IPS-20b (cell line): ENCODE measurements around the gene SLC9A2.

ENCODE experiments used
- H3K27ac ChIP-seq: one replicate; pipeline ENCODE4 v1.5.1; 2013; ENCODE audit warnings: low read length
- H3K27me3 ChIP-seq: 2 replicates; pipeline ENCODE4 v1.6.1; 2013; ENCODE audit warnings: mild to moderate bottlenecking, low read length, inconsistent platforms; ENCODE audit not compliant: insufficient read depth
- H3K36me3 ChIP-seq: 2 replicates; pipeline ENCODE4 v1.6.1; 2013; ENCODE audit warnings: low read depth, mild to moderate bottlenecking, inconsistent platforms, low read length, moderate library complexity; ENCODE audit not compliant: insufficient read depth
- H3K4me1 ChIP-seq: 2 replicates; pipeline ENCODE4 v1.6.1; 2013; ENCODE audit warnings: mild to moderate bottlenecking, control low read depth, inconsistent platforms, low read length, moderate library complexity; ENCODE audit not compliant: insufficient read depth
- H3K4me3 ChIP-seq: 2 replicates; pipeline ENCODE4 v1.5.1; 2013; ENCODE audit warnings: mild to moderate bottlenecking, low read length, inconsistent platforms
- H3K9ac ChIP-seq: 2 replicates; pipeline ENCODE4 v1.6.1; 2013; ENCODE audit warnings: low read depth, mild to moderate bottlenecking, inconsistent platforms, low read length, moderate library complexity
- H3K9me3 ChIP-seq: 2 replicates; pipeline ENCODE4 v1.6.1; 2013; ENCODE audit warnings: mild to moderate bottlenecking, low read depth, low read length, inconsistent platforms; ENCODE audit not compliant: insufficient read depth

The SLC9A2 gene

GRCh38 chr2:102686479-102687439 lies 67.4 kb downstream of the SLC9A2 start:
- Histone ChIP-seq H3K27me3 (no peaks in the 10 kb centered on the region), H3K36me3 (no peaks in the 10 kb centered on the region)

GRCh38 chr2:102690012-102690411 lies 70.7 kb downstream of the SLC9A2 start:
- Histone ChIP-seq H3K36me3 (no peaks in the 10 kb centered on the region), H3K9ac (no peak overlapping the region), H3K4me1 (no peaks in the 10 kb centered on the region), H3K27ac (no peak overlapping the region), H3K9me3 (no peaks in the 10 kb centered on the region), H3K27me3 (no peaks in the 10 kb centered on the region), H3K4me3 (no peak overlapping the region)

More at GRCh38 chr2:102686479-102687439, 67.4 kb downstream of the SLC9A2 start:
- Histone ChIP-seq H3K9me3 (no peaks in the 10 kb centered on the region), H3K9ac (no peak overlapping the region), H3K27ac (no peak overlapping the region), H3K4me3 (no peak overlapping the region), H3K4me1 (no peaks in the 10 kb centered on the region)

- Histone ChIP-seq H3K27ac (no peak overlapping the region), H3K9ac (no peak overlapping the region), H3K27me3 (no peaks in the 10 kb centered on the region), H3K4me3 (no peak overlapping the region), H3K4me1 (0 out of 2 replicates have a peak, but pooled peaks cover 5% of the 10 kb centered on the region), H3K36me3 (no peaks in the 10 kb centered on the region), H3K9me3 (no peaks in the 10 kb centered on the region)
These were observed 77.1 kb downstream of the SLC9A2 start for GRCh38 chr2:102696463-102696862.

GRCh38 chr2:102698369-102699111 lies 79.2 kb downstream of the SLC9A2 start:
- Histone ChIP-seq H3K4me1 (0 out of 2 replicates have a peak, but pooled peaks cover 5% of the 10 kb centered on the region), H3K36me3 (no peaks in the 10 kb centered on the region), H3K27ac (no peak overlapping the region), H3K4me3 (no peak overlapping the region), H3K9me3 (no peaks in the 10 kb centered on the region), H3K9ac (no peak overlapping the region), H3K27me3 (no peaks in the 10 kb centered on the region)

- Histone ChIP-seq H3K9me3 (no peaks in the 10 kb centered on the region), H3K36me3 (no peaks in the 10 kb centered on the region), H3K4me1 (no peaks in the 10 kb centered on the region; the same call in 1 of the 2 replicates), H3K4me3 (no peak overlapping the region), H3K27me3 (no peaks in the 10 kb centered on the region), H3K27ac (no peak overlapping the region), H3K9ac (no peak overlapping the region)
These were observed 84.0 kb downstream of the SLC9A2 start for GRCh38 chr2:102703305-102703704.

GRCh38 chr2:102703748-102704147 lies 84.4 kb downstream of the SLC9A2 start:
- H3K9ac ChIP-seq, result no peak overlapping the region
- no peaks in the 10 kb centered on the region for H3K9me3 ChIP-seq
- no peaks in the 10 kb centered on the region for H3K36me3 ChIP-seq
- H3K4me3 ChIP-seq, result no peak overlapping the region
- no peaks in the 10 kb centered on the region for H3K27me3 ChIP-seq
- H3K4me1 ChIP-seq, result no peaks in the 10 kb centered on the region; the same call in 1 of the 2 replicates
- H3K27ac ChIP-seq, result no peak overlapping the region

GRCh38 chr2:102704531-102704930 lies 85.2 kb downstream of the SLC9A2 start:
- no peaks in the 10 kb centered on the region for H3K9me3 ChIP-seq
- peaks cover 3% of the 10 kb centered on the region; the same call in 1 of the 2 replicates for H3K4me1 ChIP-seq
- H3K36me3 ChIP-seq, result no peaks in the 10 kb centered on the region
- H3K27me3 ChIP-seq, result no peaks in the 10 kb centered on the region
- no peak overlapping the region for H3K27ac ChIP-seq
- no peak overlapping the region for H3K9ac ChIP-seq
- H3K4me3 ChIP-seq, result no peak overlapping the region

GRCh38 chr2:102707796-102708695 lies 88.7 kb downstream of the SLC9A2 start:
- no peaks in the 10 kb centered on the region for H3K36me3 ChIP-seq
- H3K9ac ChIP-seq, result no peak overlapping the region
- no peak overlapping the region for H3K4me3 ChIP-seq
- H3K9me3 ChIP-seq, result no peaks in the 10 kb centered on the region
- H3K27ac ChIP-seq, result no peak overlapping the region
- H3K27me3 ChIP-seq, result no peaks in the 10 kb centered on the region
- peaks cover 3% of the 10 kb centered on the region; the same call in 1 of the 2 replicates for H3K4me1 ChIP-seq

GRCh38 chr2:102708847-102709559 lies 89.7 kb downstream of the SLC9A2 start:
- Histone ChIP-seq H3K36me3 (no peaks in the 10 kb centered on the region), H3K27ac (no peak overlapping the region), H3K9ac (no peak overlapping the region), H3K27me3 (no peaks in the 10 kb centered on the region), H3K4me1 (peaks cover 3% of the 10 kb centered on the region; the same call in 1 of the 2 replicates), H3K9me3 (no peaks in the 10 kb centered on the region), H3K4me3 (no peak overlapping the region)

GRCh38 chr2:102717308-102718018 lies 98.1 kb downstream of the SLC9A2 start:
- Histone ChIP-seq H3K4me3 (no peak overlapping the region), H3K36me3 (peaks cover 61% of the 10 kb centered on the region), H3K4me1 (no peaks in the 10 kb centered on the region), H3K9me3 (no peaks in the 10 kb centered on the region), H3K27me3 (no peaks in the 10 kb centered on the region), H3K27ac (no peak overlapping the region), H3K9ac (no peak overlapping the region)
